Measurements from ENCODE around the gene IMMP2L.

Gene IMMP2L

GRCh38 chr7:111261496-111261895 is 300.8 kb downstream of the IMMP2L start:
- Histone ChIP-seq H3K9me2 (replicated peaks; ENCODE audit: insufficient read depth, low read length) (no peaks in the 10 kb centered on the region), H3K9me3 (ENCODE audit: insufficient read depth, low read length) (no peaks in the 10 kb centered on the region), H3F3A (ENCODE audit: insufficient read depth) (no peaks in the 10 kb centered on the region), H2AFZ (ENCODE audit: low read depth, low read length, severe bottlenecking) (no peak overlapping the region), H3K4me3 (ENCODE audit: insufficient read depth, low read length, poor library complexity, severe bottlenecking) (no peak overlapping the region), H3K27ac (ENCODE audit: low read depth, low read length) (no peak overlapping the region), H4K20me1 (ENCODE audit: low read depth, low read length) (no peaks in the 10 kb centered on the region), H3K79me2 (ENCODE audit: insufficient read depth, low read length) (no peaks in the 10 kb centered on the region), H3K27me3 (ENCODE audit: low read length) (no peaks in the 10 kb centered on the region), H3K4me2 (ENCODE audit: low read depth, low read length, poor library complexity, severe bottlenecking) (no peak overlapping the region), H3K9ac (ENCODE audit: low read length) (no peak overlapping the region), H3K36me3 (ENCODE audit: low read length) (no peaks in the 10 kb centered on the region)
- no peak for TF ChIP-seq EZH2phosphoT487 (conservative IDR thresholded peaks at IDR 0.05; ENCODE audit: low read length)
- TF ChIP-seq CTCF (IDR thresholded peaks at IDR 0.05; ENCODE audit: insufficient read depth, low read length, poor library complexity, severe bottlenecking) = no peak

- no peaks in the 10 kb centered on the region for H3K9me3 ChIP-seq (ENCODE audit: insufficient read depth, low read length)
- TF ChIP-seq CTCF (IDR thresholded peaks at IDR 0.05; ENCODE audit: insufficient read depth, low read length, poor library complexity, severe bottlenecking) (no peak), EZH2phosphoT487 (conservative IDR thresholded peaks at IDR 0.05; ENCODE audit: low read length) (no peak)
- H3K9me2 ChIP-seq (replicated peaks; ENCODE audit: insufficient read depth, low read length) = no peaks in the 10 kb centered on the region
- H4K20me1 ChIP-seq (ENCODE audit: low read depth, low read length) = no peaks in the 10 kb centered on the region
- H2AFZ ChIP-seq (ENCODE audit: low read depth, low read length, severe bottlenecking) = no peak overlapping the region
- H3F3A ChIP-seq (ENCODE audit: insufficient read depth) = no peaks in the 10 kb centered on the region
- no peak overlapping the region for H3K27ac ChIP-seq (ENCODE audit: low read depth, low read length)
- H3K36me3 ChIP-seq (ENCODE audit: low read length) = no peaks in the 10 kb centered on the region
- no peaks in the 10 kb centered on the region for H3K27me3 ChIP-seq (ENCODE audit: low read length)
- no peaks in the 10 kb centered on the region for H3K79me2 ChIP-seq (ENCODE audit: insufficient read depth, low read length)
- H3K4me3 ChIP-seq (ENCODE audit: insufficient read depth, low read length, poor library complexity, severe bottlenecking) = no peak overlapping the region
- no peak overlapping the region for H3K4me2 ChIP-seq (ENCODE audit: low read depth, low read length, poor library complexity, severe bottlenecking)
- no peak overlapping the region for H3K9ac ChIP-seq (ENCODE audit: low read length)
These were observed 302.3 kb downstream of the IMMP2L start for GRCh38 chr7:111259991-111260390.

- TF ChIP-seq CTCF (IDR thresholded peaks at IDR 0.05; ENCODE audit: insufficient read depth, low read length, poor library complexity, severe bottlenecking) (no peak), EZH2phosphoT487 (conservative IDR thresholded peaks at IDR 0.05; ENCODE audit: low read length) (no peak)
- Histone ChIP-seq H3K4me3 (ENCODE audit: insufficient read depth, low read length, poor library complexity, severe bottlenecking) (no peak overlapping the region), H3K79me2 (ENCODE audit: insufficient read depth, low read length) (no peaks in the 10 kb centered on the region), H3K4me2 (ENCODE audit: low read depth, low read length, poor library complexity, severe bottlenecking) (no peak overlapping the region), H3K27me3 (ENCODE audit: low read length) (no peaks in the 10 kb centered on the region), H3K9ac (ENCODE audit: low read length) (no peak overlapping the region), H3K36me3 (ENCODE audit: low read length) (no peaks in the 10 kb centered on the region), H3K9me3 (ENCODE audit: insufficient read depth, low read length) (no peaks in the 10 kb centered on the region), H3F3A (ENCODE audit: insufficient read depth) (no peaks in the 10 kb centered on the region), H3K9me2 (replicated peaks; ENCODE audit: insufficient read depth, low read length) (no peaks in the 10 kb centered on the region), H3K27ac (ENCODE audit: low read depth, low read length) (no peak overlapping the region), H4K20me1 (ENCODE audit: low read depth, low read length) (no peaks in the 10 kb centered on the region), H2AFZ (ENCODE audit: low read depth, low read length, severe bottlenecking) (no peak overlapping the region)
These were observed 305.9 kb downstream of the IMMP2L start for GRCh38 chr7:111256391-111256790.

All from SU-DHL-6 (cell line).